ENCODE data around the gene L2HGDH. TPM values are rescaled to one million over a fixed set of nuclear protein-coding genes. Genes with fewer than 3 reads are reported as not detected.

L2HGDH gene
- polyA plus RNA-seq, 3 donors = 0.11 to 0.86 (median 0.48) TPM

DNA sequence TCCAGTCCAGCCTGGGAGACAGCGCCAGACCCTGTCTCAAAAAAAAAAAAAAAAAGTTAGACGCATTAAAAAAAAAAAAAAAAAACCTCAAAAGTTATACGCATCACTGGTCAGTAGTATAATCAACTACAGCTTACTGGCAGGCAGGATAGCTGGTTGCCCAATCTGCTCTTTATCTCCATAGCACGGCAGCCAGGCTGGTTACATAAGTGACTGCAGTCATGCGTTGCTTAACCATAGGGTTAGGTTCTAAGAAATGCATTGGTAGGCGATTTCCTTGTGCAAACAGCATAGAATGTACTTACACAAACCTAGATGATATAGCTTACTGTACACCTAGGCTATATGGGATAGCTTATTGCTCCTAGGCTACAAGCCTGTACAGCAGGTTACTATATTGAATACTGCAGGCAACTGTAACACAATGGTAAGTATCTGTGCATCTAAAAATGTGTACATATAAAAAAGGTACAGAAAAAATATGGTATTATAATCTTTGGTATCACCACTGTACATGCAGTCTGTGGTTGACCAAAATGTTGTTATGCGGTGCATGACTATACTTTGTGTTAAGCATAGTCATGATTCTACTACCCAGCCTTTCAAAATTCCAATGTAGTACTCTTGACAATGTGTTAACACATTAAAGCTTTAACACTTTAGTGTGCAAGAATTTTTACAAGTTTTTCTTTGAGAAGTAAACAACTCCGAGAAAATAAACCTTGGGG is 8.1 kb downstream of the L2HGDH start:
- no peak overlapping the region for H2AFZ ChIP-seq (ENCODE audit: insufficient read depth, low read depth, low read length, poor library complexity, severe bottlenecking)
- peaks cover 0 to 11% of the 10 kb centered on the region in 2 donors for H3K4me1 ChIP-seq (ENCODE audit: control insufficient read depth in 1 of 2, insufficient read depth in 2 of 2, low read length in 2 of 2)
- H3K27ac ChIP-seq (ENCODE audit: low read depth in 1 of 2, low read length in 2 of 2) = peak overlapping the region in 1 of 2 donors; percentile 21
- H3K9ac ChIP-seq (ENCODE audit: insufficient read depth, low read length, poor library complexity, severe bottlenecking) = no peak overlapping the region
- H3K9me3 ChIP-seq (replicated peaks in 1 of 2; ENCODE audit: control insufficient read depth in 1 of 2, insufficient read depth in 1 of 2, low read length in 2 of 2) = no peaks in the 10 kb centered on the region
- H3K4me3 Mint-ChIP-seq = no peak overlapping the region
- peaks cover 5% of the 10 kb centered on the region for H3K79me2 ChIP-seq (ENCODE audit: insufficient read depth, low read length)
- H3K27ac Mint-ChIP-seq = peak overlapping the region in 1 of 7 donors; percentile 46
- H3K9me3 Mint-ChIP-seq = no peaks in the 10 kb centered on the region
- no CpG with 5 or more reads among the region's 8 CpGs for WGBS (ENCODE audit: insufficient coverage)
- H3K4me1 Mint-ChIP-seq = peaks cover 5% of the 10 kb centered on the region
- intact Hi-C loops (cut with micrococcal nuclease) = no loop called here
- peaks cover 0 to 2% (median 0%) of the 10 kb centered on the region in 3 donors for H3K27me3 Mint-ChIP-seq (ENCODE audit: low read depth in 3 of 3)
- DNase-seq = peak; percentile 49 to 69 (median 63)
- H3K36me3 Mint-ChIP-seq = peaks cover 2% of the 10 kb centered on the region in 2 donors
- no peaks in the 10 kb centered on the region for H3K27me3 ChIP-seq (ENCODE audit: control insufficient read depth in 2 of 2, insufficient read depth in 2 of 2, low read length in 2 of 2)
- no peak overlapping the region for H3K4me2 ChIP-seq (replicated peaks; ENCODE audit: extremely low read depth, low read length, poor library complexity, severe bottlenecking)
- H4K20me1 ChIP-seq (ENCODE audit: insufficient read depth, low read length) = no peaks in the 10 kb centered on the region
- TF ChIP-seq, protein P1, sequence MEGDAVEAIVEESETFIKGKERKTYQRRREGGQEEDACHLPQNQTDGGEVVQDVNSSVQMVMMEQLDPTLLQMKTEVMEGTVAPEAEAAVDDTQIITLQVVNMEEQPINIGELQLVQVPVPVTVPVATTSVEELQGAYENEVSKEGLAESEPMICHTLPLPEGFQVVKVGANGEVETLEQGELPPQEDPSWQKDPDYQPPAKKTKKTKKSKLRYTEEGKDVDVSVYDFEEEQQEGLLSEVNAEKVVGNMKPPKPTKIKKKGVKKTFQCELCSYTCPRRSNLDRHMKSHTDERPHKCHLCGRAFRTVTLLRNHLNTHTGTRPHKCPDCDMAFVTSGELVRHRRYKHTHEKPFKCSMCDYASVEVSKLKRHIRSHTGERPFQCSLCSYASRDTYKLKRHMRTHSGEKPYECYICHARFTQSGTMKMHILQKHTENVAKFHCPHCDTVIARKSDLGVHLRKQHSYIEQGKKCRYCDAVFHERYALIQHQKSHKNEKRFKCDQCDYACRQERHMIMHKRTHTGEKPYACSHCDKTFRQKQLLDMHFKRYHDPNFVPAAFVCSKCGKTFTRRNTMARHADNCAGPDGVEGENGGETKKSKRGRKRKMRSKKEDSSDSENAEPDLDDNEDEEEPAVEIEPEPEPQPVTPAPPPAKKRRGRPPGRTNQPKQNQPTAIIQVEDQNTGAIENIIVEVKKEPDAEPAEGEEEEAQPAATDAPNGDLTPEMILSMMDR (IDR thresholded peaks at IDR 0.05) = no peak
- no peaks in the 10 kb centered on the region for H3K36me3 ChIP-seq (replicated peaks in 1 of 2; ENCODE audit: control insufficient read depth in 1 of 2, insufficient read depth in 2 of 2, low read length in 2 of 2)
- no peak overlapping the region for H3K4me3 ChIP-seq (replicated peaks in 1 of 3; ENCODE audit: low read depth in 2 of 3, low read length in 3 of 3)

- H3K79me2 ChIP-seq (ENCODE audit: insufficient read depth, low read length) = no peaks in the 10 kb centered on the region
Observed at GRCh38 chr14:50301914-50302313, 10.1 kb downstream of the L2HGDH start.

More at GRCh38 chr14:50301914-50302313, 10.1 kb downstream of the L2HGDH start:
- TF ChIP-seq, protein P1 (IDR thresholded peaks at IDR 0.05) = no peak
- Mint-ChIP-seq H3K4me3 (no peak overlapping the region), H3K27ac (no peak overlapping the region), H3K4me1 (peaks cover 5% of the 10 kb centered on the region), H3K9me3 (peaks cover 0 to 3% (median 0%) of the 10 kb centered on the region in 7 donors), H3K36me3 (peaks cover 5% of the 10 kb centered on the region in 2 donors), H3K27me3 (ENCODE audit: low read depth in 3 of 3) (peaks cover 0 to 2% (median 0%) of the 10 kb centered on the region in 3 donors)
- intact Hi-C loops (cut with micrococcal nuclease) = no loop called here
- H3K9me3 ChIP-seq (replicated peaks in 1 of 2; ENCODE audit: control insufficient read depth in 1 of 2, insufficient read depth in 1 of 2, low read length in 2 of 2) = no peaks in the 10 kb centered on the region
- H3K9ac ChIP-seq (ENCODE audit: insufficient read depth, low read length, poor library complexity, severe bottlenecking) = no peak overlapping the region
- no peaks in the 10 kb centered on the region for H4K20me1 ChIP-seq (ENCODE audit: insufficient read depth, low read length)
- no peak overlapping the region for H2AFZ ChIP-seq (ENCODE audit: insufficient read depth, low read depth, low read length, poor library complexity, severe bottlenecking)
- no peaks in the 10 kb centered on the region for H3K27me3 ChIP-seq (ENCODE audit: control insufficient read depth in 2 of 2, insufficient read depth in 2 of 2, low read length in 2 of 2)
- H3K4me2 ChIP-seq (replicated peaks; ENCODE audit: extremely low read depth, low read length, poor library complexity, severe bottlenecking) = no peak overlapping the region
- peaks cover 0 to 11% of the 10 kb centered on the region in 2 donors for H3K4me1 ChIP-seq (ENCODE audit: control insufficient read depth in 1 of 2, insufficient read depth in 2 of 2, low read length in 2 of 2)
- no peak overlapping the region for H3K4me3 ChIP-seq (replicated peaks in 1 of 3; ENCODE audit: low read depth in 2 of 3, low read length in 3 of 3)
- H3K27ac ChIP-seq (ENCODE audit: low read depth in 1 of 2, low read length in 2 of 2) = no peak overlapping the region
- DNase-seq = no peak
- H3K36me3 ChIP-seq (replicated peaks in 1 of 2; ENCODE audit: control insufficient read depth in 1 of 2, insufficient read depth in 2 of 2, low read length in 2 of 2) = no peaks in the 10 kb centered on the region
